Trophoblast cell (in vitro differentiated cells and primary cell): ENCODE data around the gene ZNF146.

ENCODE experiments used
- DNase-seq, 2 donors: peaks; one replicate each; pipeline ENCODE4 v3.0.0-alpha.2; 2016
- H2AFZ ChIP-seq: 2 replicates; pipeline ENCODE4 v1.6.1; 2013; ENCODE audit warnings: low read length, moderate library complexity, mild to moderate bottlenecking; ENCODE audit not compliant: insufficient read depth, poor library complexity
- H2AK5ac ChIP-seq: 2 replicates; pipeline ENCODE4 v1.6.1; 2013; ENCODE audit warnings: mild to moderate bottlenecking, low read length
- H2BK120ac ChIP-seq: 2 replicates; pipeline ENCODE4 v1.6.1; 2013; ENCODE audit warnings: low read length, mild to moderate bottlenecking, moderate library complexity; ENCODE audit not compliant: insufficient read depth, poor library complexity
- H2BK12ac ChIP-seq: 2 replicates; pipeline ENCODE4 v1.6.1; 2013; ENCODE audit warnings: mild to moderate bottlenecking, low read length, moderate library complexity
- H2BK5ac ChIP-seq: 2 replicates; pipeline ENCODE4 v1.6.1; 2013; ENCODE audit warnings: low read length, low read depth, moderate library complexity, mild to moderate bottlenecking; ENCODE audit not compliant: poor library complexity
- H3K14ac ChIP-seq: 2 replicates; pipeline ENCODE4 v1.6.1; 2013; ENCODE audit warnings: mild to moderate bottlenecking, low read length
- H3K18ac ChIP-seq: 2 replicates; pipeline ENCODE4 v1.6.1; 2013; ENCODE audit warnings: mild to moderate bottlenecking, low read length
- H3K23ac ChIP-seq: 2 replicates; pipeline ENCODE4 v1.6.1; 2013; ENCODE audit warnings: low read length
- H3K27ac ChIP-seq: 2 replicates; pipeline ENCODE4 v1.5.1; 2013; ENCODE audit warnings: low read depth, mild to moderate bottlenecking, inconsistent platforms, low read length, moderate library complexity
- H3K27me3 ChIP-seq: 2 replicates; pipeline ENCODE4 v1.6.1; 2013; ENCODE audit warnings: inconsistent platforms, mild to moderate bottlenecking, low read length, moderate library complexity; ENCODE audit not compliant: insufficient read depth
- H3K36me3 ChIP-seq, 2 experiments: 1 replicate in 1 of 2; 2 replicates in 1 of 2; pipeline ENCODE4 v1.6.1; 2013; ENCODE audit warnings: low read length in 2 of 2, mild to moderate bottlenecking in 2 of 2, moderate library complexity in 1 of 2; ENCODE audit not compliant: insufficient read depth in 2 of 2, control insufficient read depth in 1 of 2
- H3K4ac ChIP-seq: 2 replicates; pipeline ENCODE4 v1.6.1; 2013; ENCODE audit warnings: low read depth, mild to moderate bottlenecking, low read length, moderate library complexity
- H3K4me1 ChIP-seq, 2 experiments: 1 replicate in 1 of 2; 2 replicates in 1 of 2; pipeline ENCODE4 v1.6.1; 2013; ENCODE audit warnings: low read length in 2 of 2, mild to moderate bottlenecking in 2 of 2, moderate library complexity in 1 of 2; ENCODE audit not compliant: insufficient read depth in 2 of 2, control insufficient read depth in 1 of 2
- H3K4me2 ChIP-seq: 2 replicates; pipeline ENCODE4 v1.6.1; 2013; ENCODE audit warnings: inconsistent platforms, mild to moderate bottlenecking, low read length, moderate library complexity
- H3K4me3 ChIP-seq: 2 replicates; pipeline ENCODE4 v1.5.1; 2013; ENCODE audit warnings: mild to moderate bottlenecking, low read depth, low read length, inconsistent platforms
- H3K79me1 ChIP-seq: one replicate; pipeline ENCODE4 v1.6.1; 2013; ENCODE audit warnings: low read length
- H3K79me2 ChIP-seq: 2 replicates; pipeline ENCODE4 v1.6.1; 2013; ENCODE audit warnings: low read length, mild to moderate bottlenecking; ENCODE audit not compliant: control insufficient read depth, insufficient read depth, poor library complexity
- H3K9ac ChIP-seq: 2 replicates; pipeline ENCODE4 v1.6.1; 2013; ENCODE audit warnings: mild to moderate bottlenecking, low read length
- H3K9me3 ChIP-seq: 2 replicates; pipeline ENCODE4 v1.6.1; 2013; ENCODE audit warnings: low read depth, mild to moderate bottlenecking, control low read depth, inconsistent platforms, low read length; ENCODE audit not compliant: insufficient read depth
- H4K12ac ChIP-seq: 2 replicates; pipeline ENCODE4 v1.6.1; 2013; ENCODE audit warnings: low read depth, mild to moderate bottlenecking, low read length, moderate library complexity
- H4K8ac ChIP-seq: 2 replicates; pipeline ENCODE4 v1.6.1; 2013; ENCODE audit warnings: low read depth, mild to moderate bottlenecking, low read length, moderate library complexity
- H4K91ac ChIP-seq: one replicate; pipeline ENCODE4 v1.6.1; 2013; ENCODE audit warnings: low read depth, mild to moderate bottlenecking, low read length, moderate library complexity
- whole genome bisulfite sequencing: extraction: QIAGEN DNeasy Blood & Tissue Kit; methylation state at CpG from one replicate; pipeline ENCODE4 v1.1.7; 2013; ENCODE audit warnings: missing lambda C conversion rate; ENCODE audit not compliant: insufficient read length, insufficient coverage; ENCODE audit errors: extremely low coverage; 5-methylcytosine and 5-hydroxymethylcytosine counted together

The ZNF146 gene

GRCh38 chr19:36196249-36196648 is 18.7 kb upstream of the ZNF146 start:
- Histone ChIP-seq H3K23ac (no peak overlapping the region), H3K79me1 (no peaks in the 10 kb centered on the region), H3K4ac (no peak overlapping the region), H4K12ac (no peak overlapping the region), H3K4me2 (no peak overlapping the region), H3K79me2 (no peaks in the 10 kb centered on the region), H2AK5ac (no peak overlapping the region), H2BK12ac (no peak overlapping the region), H2AFZ (no peak overlapping the region), H3K27me3 (no peaks in the 10 kb centered on the region), H3K27ac (no peak overlapping the region), H2BK5ac (no peak overlapping the region), H2BK120ac (no peak overlapping the region), H3K4me3 (no peak overlapping the region), H3K4me1 (no peaks in the 10 kb centered on the region), H3K18ac (no peak overlapping the region), H3K9ac (no peak overlapping the region), H3K36me3 (peaks cover 4 to 7% of the 10 kb centered on the region in 2 experiments), H4K91ac (no peak overlapping the region), H3K9me3 (no peaks in the 10 kb centered on the region), H4K8ac (no peak overlapping the region), H3K14ac (no peak overlapping the region)
- no CpG with 5 or more reads among the region's 2 CpGs for WGBS
- DNase-seq = no peak

GRCh38 chr19:36198119-36198518 is 16.8 kb upstream of the ZNF146 start:
- no peak for DNase-seq
- Histone ChIP-seq H3K4ac (no peak overlapping the region), H3K4me2 (no peak overlapping the region)

GRCh38 chr19:36201684-36202083 is 13.2 kb upstream of the ZNF146 start:
- Histone ChIP-seq H2BK120ac (no peak overlapping the region), H3K14ac (no peak overlapping the region), H3K9me3 (no peaks in the 10 kb centered on the region), H3K4me2 (no peak overlapping the region), H3K4ac (no peak overlapping the region), H3K79me1 (no peaks in the 10 kb centered on the region), H4K91ac (no peak overlapping the region), H3K36me3 (peaks cover 0 to 2% of the 10 kb centered on the region in 2 experiments), H3K27ac (no peak overlapping the region), H3K18ac (no peak overlapping the region), H2BK5ac (no peak overlapping the region), H2AK5ac (no peak overlapping the region), H3K27me3 (no peaks in the 10 kb centered on the region), H3K4me1 (no peaks in the 10 kb centered on the region), H2BK12ac (no peak overlapping the region), H4K8ac (no peak overlapping the region), H3K79me2 (no peaks in the 10 kb centered on the region), H2AFZ (no peak overlapping the region), H3K4me3 (no peak overlapping the region), H3K9ac (no peak overlapping the region), H4K12ac (no peak overlapping the region), H3K23ac (no peak overlapping the region)
- no CpG with 5 or more reads among the region's 6 CpGs for WGBS
- DNase-seq = no peak

More at GRCh38 chr19:36198119-36198518, 16.8 kb upstream of the ZNF146 start:
- Histone ChIP-seq H3K18ac (no peak overlapping the region), H3K9me3 (no peaks in the 10 kb centered on the region), H3K79me2 (no peaks in the 10 kb centered on the region), H4K8ac (no peak overlapping the region), H3K9ac (no peak overlapping the region), H3K4me1 (no peaks in the 10 kb centered on the region), H4K91ac (no peak overlapping the region), H2BK12ac (no peak overlapping the region), H3K27ac (no peak overlapping the region), H3K14ac (no peak overlapping the region), H3K27me3 (no peaks in the 10 kb centered on the region), H2AFZ (no peak overlapping the region), H3K79me1 (no peaks in the 10 kb centered on the region), H3K23ac (no peak overlapping the region), H3K36me3 (peaks cover 4 to 7% of the 10 kb centered on the region in 2 experiments), H2BK5ac (no peak overlapping the region), H4K12ac (no peak overlapping the region), H3K4me3 (no peak overlapping the region), H2AK5ac (no peak overlapping the region), H2BK120ac (no peak overlapping the region)
- no CpG with 5 or more reads among the region's 2 CpGs for WGBS

GRCh38 chr19:36203293-36203692 is 11.6 kb upstream of the ZNF146 start:
- no peak overlapping the region for H3K9ac ChIP-seq
- H3K27ac ChIP-seq = no peak overlapping the region
- peaks cover 0 to 2% of the 10 kb centered on the region in 2 experiments for H3K36me3 ChIP-seq
- H3K18ac ChIP-seq = no peak overlapping the region
- no peaks in the 10 kb centered on the region for H3K79me1 ChIP-seq
- H2BK12ac ChIP-seq = no peak overlapping the region
- no CpG with 5 or more reads among the region's 4 CpGs for WGBS
- H4K91ac ChIP-seq = no peak overlapping the region
- no peak overlapping the region for H4K8ac ChIP-seq
- H3K4me1 ChIP-seq = no peaks in the 10 kb centered on the region
- H3K79me2 ChIP-seq = no peaks in the 10 kb centered on the region
- no peaks in the 10 kb centered on the region for H3K27me3 ChIP-seq
- H2AFZ ChIP-seq = no peak overlapping the region
- no peak overlapping the region for H2BK120ac ChIP-seq
- no peak overlapping the region for H4K12ac ChIP-seq
- H2AK5ac ChIP-seq = no peak overlapping the region
- no peak overlapping the region for H3K14ac ChIP-seq
- no peak overlapping the region for H3K4me3 ChIP-seq
- no peak for DNase-seq
- H3K23ac ChIP-seq = no peak overlapping the region
- H3K9me3 ChIP-seq = no peaks in the 10 kb centered on the region
- H3K4ac ChIP-seq = no peak overlapping the region
- no peak overlapping the region for H2BK5ac ChIP-seq
- H3K4me2 ChIP-seq = no peak overlapping the region
